ENCODE data around the gene FBXW5.

FBXW5 gene, protein sequence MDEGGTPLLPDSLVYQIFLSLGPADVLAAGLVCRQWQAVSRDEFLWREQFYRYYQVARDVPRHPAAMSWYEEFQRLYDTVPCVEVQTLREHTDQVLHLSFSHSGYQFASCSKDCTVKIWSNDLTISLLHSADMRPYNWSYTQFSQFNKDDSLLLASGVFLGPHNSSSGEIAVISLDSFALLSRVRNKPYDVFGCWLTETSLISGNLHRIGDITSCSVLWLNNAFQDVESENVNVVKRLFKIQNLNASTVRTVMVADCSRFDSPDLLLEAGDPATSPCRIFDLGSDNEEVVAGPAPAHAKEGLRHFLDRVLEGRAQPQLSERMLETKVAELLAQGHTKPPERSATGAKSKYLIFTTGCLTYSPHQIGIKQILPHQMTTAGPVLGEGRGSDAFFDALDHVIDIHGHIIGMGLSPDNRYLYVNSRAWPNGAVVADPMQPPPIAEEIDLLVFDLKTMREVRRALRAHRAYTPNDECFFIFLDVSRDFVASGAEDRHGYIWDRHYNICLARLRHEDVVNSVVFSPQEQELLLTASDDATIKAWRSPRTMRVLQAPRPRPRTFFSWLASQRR

DNA sequence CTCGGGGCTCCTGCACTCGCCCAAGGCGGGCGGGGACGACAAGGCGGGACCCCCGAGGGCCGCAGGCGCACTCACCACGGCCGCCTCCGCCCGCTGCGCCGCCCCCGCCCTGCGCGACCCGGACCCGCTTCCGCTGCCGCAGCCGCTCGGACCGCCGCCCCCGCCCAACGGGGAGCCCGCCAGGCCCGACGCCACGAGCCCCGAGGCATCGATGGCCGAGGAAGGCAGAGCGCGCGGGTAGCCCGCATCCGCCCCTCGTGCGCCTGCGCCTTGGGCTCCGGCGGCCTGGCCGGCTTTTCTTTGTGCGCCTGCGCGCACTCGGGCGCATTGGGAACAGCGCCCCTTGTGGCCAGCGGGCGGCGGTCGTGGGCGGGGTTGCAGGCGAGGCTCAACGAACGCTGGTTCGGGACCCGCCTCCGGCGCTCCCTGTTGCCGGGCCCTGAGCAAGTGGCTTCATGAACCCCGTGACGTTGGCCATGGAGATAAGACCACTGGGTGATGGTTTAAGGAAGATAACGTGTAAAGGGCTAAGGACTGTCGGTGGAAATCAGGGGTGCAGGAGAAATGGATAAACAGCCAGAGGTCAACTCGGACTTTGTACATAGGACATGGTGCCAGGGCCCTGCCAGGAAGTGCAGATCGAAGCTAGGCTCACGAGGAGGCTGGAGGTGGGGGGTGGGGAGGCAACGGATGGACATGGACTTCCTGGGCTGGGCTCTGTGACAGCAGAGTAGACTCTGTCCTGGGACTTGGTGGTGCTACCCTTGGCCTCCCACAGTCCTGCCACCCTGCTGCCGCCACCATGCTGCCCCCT is at the start of gene FBXW5, which contains the start of gene C8G:
FBXW5 (minus strand) TSS at position 220 of the 814 bp plus-strand sequence. CDS start 655 bp downstream, outside the sequence.
C8G (plus strand) TSS at position 725 of the 814 bp plus-strand sequence; CDS start at position 803, 78 bp downstream.
- peak; percentile 51 for FAIRE-seq

DNA sequence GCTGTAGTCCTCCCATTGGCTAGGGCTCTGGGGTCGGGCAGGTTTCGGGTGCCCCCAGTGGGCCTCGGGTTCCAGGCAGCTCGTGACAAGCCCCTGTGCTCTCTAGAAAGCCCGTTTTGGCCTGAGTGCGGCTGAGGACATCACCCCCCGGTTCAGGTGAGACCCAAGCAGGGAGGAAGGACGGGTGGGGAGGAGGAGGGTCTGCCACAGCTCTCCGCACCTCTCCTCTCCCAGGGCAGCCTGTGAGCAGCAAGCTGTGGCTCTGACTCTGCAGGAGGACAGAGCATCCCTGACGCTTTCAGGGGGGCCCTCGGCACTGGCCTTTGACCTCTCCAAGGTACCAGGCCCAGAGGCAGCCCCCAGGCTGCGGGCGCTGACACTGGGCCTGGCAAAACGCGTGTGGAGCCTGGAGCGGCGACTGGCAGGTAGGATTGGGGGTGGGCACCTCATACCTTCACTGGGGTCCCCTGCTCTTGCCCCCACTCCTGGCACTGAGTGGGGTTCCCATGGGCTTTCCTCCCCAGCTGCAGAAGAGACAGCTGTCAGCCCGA is 48.4 kb upstream of the FBXW5 start:
- FAIRE-seq: no peak

DNA sequence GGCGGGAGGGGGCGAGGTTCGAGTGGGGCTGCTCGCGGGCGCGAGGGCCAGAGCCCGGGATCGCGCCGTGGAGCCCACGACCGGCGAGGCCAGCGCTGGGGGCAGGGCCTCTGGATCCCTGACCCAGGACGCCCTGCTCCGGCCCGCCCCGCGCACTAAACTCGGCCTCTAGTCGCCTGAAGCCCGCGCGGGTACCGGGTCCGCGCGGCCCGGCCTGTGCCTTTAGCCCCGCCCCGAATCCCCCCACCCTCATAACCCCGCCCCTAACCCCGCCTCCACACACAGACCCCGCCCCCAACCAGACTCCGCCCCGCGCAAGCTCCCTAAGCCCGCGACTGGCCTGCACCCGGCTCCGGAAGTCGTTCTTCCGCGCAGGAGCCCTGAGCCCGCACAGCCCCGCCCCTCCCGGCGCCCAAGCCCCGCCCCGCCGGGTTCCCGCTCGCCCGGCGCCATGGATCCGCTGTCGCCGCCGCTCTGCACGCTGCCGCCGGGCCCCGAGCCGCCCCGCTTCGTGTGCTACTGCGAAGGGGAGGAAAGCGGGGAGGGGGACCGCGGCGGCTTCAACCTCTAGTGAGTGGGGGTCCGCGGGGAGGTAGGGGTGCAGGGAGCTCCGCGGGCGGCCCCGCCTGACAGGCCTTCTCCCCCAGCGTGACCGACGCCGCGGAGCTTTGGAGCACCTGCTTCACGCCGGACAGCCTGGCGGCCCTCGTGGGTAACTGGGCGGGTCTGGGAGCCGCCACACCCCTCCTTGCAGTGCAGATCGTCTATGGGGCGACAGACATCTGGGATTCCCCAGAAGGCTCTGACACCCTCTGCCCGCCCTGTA is 47.7 kb upstream of the FBXW5 start, which contains the start of gene PAXX:
PAXX (plus strand) TSS at position 430 of the 826 bp plus-strand sequence; CDS start at position 452, 22 bp downstream.
- FAIRE-seq: no peak

DNA sequence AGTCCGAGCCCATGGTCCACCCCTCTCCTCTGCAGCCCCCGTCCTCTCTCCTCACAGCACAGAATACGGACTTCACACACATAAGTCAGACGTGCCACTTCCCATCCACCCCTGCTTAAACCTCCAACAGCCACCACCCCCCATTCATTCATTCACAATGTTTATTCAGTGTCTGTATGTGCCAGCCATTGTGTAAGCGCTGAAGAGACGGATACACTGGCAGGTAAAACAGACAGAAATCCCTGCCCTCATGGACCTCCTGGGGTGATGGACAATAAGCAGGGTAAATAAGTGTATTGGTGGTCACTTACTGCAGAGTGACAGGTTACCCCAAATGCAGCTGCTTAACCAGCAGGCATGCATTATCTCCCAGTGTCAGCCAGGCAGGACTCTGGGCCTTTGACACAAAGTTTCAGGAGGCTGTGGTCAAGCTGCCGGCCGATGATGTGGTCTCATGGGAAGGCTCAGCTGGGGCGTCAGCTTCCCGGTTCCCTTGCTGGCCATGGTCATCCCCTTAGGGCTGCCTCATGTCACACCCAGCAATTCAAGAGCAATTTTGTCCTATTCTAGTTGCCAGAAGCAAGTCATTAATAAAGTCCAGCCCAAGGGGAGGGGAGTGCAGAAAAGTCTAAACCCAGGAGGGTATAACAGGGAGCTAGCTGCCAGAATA is 45.8 kb upstream of the FBXW5 start:
- FAIRE-seq: no peak

DNA sequence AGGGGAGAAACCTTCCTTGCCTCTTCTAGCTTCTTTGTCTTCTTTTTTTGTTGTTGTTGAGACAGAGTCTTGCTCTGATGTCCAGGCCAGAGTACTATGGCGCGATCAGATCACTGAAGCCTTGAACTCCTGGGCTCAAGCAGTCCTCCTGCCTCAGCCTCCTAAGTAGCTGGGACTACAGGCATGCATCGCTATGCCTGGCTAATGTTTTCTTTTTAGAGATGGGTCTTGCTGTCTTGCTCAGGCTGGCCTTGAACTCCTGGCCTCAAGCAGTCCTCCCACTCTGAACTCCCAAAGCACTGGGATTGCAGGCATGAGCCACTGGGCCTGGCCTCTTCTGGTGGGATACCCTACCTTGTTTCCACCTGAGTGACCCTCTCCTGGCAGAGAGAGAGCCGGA is 44.3 kb upstream of the FBXW5 start:
- no peak for FAIRE-seq

DNA sequence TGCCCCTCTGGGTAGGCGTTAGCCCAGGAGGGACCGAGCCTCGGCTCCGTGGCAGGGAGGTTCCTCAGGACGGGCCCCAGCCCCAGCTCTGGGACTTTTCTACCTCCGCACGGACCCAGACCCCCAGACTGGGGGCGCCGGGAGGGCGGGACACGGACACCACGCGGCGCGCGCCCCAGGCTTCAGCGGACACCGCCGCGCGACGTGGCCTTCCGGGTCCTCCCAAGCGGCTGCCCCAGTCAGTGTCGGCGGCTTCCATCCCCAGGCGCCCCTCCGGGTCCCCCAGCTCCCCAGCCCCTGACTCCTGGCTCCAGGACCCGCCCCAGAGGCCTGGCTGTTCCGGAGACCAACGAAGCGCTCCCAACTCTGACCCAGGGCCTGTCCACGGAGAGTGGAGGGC is 41.3 kb upstream of the FBXW5 start:
- FAIRE-seq: no peak

DNA sequence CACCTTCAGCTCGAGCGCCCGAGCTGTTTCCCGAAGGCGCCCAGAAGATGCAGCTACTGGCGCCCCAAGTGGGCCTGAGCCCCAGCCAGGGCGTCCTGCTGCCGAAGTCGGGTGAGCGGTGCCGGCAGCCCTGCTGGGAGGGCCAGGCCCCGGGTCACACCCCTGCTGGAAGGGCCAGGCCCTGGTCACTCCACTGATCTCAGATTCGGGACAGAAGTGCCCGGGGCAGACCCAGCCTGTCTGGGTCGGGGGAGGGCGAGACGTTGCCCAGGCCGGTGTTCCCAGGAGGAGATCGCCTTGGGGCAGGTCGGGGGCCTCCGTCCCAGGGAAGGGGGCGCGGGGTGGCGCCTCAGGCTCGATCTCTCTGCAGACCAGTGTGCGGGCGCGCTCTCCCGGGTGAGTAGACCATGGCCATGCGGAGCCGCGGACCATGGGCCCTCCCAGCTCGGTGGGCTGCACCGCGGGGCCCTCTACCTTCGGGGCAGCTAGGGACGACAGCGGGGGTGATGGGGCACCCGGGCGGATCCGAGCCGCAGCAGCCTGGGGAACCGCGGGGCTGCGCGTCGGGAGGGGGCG is 40.6 kb upstream of the FBXW5 start:
- no peak for FAIRE-seq

DNA sequence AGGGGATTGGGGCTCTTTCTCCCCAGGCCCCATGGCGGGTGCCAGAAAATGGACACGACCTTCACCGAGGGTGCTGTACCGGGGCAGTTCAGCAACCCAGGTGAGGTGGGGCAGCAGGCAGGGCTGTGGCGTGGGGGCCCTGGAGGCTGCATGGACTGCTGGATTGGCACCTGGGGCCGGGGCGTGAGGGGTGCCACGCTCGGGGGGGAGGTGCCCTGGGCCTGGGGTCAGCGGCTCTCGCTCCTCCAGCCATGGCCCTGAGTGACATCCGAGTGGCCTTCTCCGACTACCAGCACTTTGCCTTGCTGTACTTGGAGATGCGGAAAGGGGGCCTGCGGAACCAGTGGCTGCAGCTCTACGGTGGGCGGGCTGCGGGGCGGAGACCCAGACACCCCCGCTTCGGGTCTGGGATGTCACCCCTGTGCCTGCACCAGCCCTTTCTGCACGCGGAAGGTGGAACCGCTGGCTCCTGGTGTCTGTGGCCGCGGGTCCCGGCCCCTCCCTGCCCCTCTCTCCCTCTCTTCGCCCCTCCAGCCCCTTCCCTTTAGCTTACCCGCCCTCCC is 40.0 kb upstream of the FBXW5 start:
- FAIRE-seq: no peak

DNA sequence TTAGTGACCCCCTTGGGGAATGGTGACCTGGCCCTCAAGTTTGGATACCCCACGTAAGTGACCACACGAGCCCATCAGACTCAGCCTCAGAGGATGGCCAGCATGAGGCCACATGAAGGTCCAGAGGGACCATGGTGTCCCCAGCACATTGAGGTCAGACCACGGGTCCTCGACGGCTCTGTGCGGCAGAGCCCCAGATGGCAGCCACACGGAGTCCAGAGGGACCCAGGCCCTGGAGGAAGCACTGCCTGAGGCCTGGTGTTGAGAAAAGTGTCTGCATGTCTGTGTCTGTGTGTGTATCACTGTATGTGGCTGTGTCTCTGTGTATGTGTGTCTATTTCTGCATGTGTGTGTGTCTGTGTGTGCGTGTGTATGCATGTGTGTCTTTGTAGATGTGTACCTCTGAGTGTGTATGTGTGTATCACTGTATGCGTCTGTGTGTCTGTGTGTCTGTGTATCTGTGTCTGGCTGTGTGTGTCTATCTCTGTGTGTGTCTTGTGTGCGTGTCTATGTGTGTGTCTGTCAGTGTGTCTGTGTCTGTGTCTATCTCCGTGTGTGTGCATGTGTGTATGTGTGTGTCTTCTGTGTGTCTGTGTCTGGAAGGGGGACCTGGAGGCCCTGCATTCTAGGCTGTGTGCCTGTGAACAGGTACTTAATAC is 39.2 kb upstream of the FBXW5 start:
- no peak for FAIRE-seq

DNA sequence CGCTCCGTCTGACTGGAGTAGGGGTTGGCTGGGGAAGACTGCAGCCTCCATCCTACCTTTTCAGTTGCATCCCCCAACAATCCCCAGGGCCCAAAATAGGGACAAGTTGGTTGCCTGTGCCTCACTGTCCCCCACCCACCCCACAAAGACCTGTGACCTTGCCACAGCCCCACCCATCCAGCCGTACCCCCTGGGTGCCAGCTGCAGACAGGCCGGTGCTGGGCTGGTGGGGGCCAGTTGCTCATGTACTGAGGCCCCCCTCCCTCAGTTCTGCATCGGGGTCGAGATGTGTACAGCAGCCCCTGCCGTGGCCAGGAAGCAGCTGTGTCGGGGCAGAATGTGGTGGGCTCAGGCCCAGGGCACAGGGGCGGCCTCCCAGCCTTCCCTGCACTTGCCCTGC is 38.6 kb upstream of the FBXW5 start:
- no peak for FAIRE-seq

DNA sequence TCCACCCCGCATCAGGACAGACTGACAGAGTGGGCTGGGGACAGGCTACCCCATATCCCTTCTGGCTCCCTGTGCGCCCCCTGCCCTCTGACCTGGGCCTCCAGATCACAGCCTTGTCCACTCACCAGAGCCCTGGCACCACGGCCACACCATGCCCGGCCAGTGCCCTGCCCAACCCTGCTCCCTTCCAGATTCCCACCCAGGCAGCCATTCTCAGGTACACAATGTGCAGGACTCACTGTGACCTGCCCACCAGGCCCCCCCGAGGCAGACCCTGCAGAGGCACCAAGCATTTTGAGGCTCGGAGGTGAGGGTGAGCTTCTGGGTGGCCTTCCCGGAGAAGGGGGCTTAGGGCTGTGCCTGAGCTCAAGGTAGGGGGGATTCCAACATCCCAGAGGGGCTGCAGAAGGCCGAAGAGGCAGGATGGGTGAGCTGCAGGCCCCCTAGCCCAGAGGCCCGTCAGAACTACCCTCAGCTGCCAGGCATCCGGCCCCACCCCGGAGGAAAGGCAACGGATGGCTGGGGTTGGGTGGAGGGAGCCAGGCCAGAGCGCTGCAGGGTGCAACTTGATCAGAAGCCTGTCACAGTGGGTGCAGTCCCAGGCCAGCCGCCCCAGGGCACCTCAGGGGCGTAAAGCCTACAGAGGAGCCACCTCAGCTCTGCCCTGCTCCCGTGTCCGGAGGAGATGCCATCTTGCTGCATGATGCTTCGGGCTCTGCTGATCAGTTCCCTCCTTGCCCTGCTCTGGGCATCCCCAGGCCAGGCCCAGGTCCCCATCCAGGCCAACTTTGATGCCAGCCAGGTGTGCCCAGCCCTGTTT is 37.9 kb upstream of the FBXW5 start, which contains the start of gene LCNL1:
LCNL1 (plus strand) TSS at position 762 of the 820 bp plus-strand sequence. CDS start 594 bp downstream, outside the sequence.
- no peak for FAIRE-seq

DNA sequence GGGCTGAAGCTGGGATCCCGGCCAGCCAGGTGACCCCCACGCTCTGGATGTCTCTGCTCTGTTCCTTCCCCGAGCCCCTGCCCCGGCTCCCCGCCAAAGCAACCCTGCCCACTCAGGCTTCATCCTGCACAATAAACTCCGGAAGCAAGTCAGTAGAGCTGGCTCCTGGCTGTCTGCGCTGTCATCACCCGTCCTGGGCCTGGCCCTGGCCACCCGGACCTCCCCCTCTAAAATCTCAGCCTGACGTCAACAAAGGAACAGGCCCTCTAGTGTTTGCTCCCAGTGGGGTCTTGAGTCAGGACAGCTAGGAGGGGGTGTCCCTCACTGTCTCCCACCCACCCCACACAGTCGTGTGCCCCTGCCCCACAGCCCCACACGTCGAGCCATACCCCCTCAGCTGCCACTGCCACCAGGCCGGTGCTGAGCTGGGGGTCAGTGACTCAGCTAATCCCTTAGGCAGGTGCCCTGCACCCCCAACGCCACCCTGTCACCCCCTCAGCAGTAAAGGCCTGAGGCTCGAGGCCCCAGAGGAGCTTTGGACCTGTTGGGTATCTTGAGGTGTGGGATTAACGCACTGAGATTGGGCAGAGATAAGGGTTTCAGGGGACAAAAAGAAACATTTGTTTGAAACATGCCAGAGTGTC is 37.2 kb upstream of the FBXW5 start:
- no peak for FAIRE-seq

DNA sequence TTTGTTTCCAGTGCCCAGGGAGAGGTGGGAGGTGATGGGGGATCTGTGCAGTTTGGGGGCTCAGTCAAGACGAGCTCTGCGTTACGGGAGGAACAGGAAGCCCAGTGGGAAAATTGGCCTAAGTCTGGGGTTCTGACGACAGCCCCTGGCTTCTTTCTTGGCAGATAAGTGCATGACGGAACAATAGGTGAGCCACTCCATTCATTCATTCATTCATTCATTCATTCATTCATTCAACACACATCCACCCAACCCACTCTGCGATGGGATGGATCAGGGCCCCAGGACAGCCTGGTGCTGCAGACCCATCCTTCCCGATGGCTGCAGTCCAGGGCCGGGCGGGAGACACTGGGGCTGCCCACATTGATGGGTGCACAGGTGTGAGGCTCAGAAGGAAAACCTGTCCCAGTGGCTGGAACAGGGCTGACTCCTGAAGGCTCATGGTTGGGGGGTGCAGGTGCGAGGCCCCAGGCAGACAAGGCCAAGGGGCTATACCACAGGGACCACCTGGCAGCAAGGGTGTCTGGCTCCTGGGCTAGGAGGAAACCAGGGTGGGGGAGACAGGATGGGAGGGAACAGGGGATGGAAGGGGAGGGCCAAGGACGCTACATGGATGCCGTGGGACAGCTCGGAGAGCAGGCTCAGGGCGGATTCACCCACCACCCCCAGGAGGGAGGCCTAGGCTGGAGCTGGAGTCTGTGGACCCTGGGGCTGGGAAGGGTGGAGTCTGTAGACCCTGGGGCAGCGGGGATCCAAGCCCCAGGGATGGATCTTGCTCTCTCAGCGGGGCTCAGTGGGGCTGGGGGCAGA is 36.3 kb upstream of the FBXW5 start:
- no peak for FAIRE-seq

DNA sequence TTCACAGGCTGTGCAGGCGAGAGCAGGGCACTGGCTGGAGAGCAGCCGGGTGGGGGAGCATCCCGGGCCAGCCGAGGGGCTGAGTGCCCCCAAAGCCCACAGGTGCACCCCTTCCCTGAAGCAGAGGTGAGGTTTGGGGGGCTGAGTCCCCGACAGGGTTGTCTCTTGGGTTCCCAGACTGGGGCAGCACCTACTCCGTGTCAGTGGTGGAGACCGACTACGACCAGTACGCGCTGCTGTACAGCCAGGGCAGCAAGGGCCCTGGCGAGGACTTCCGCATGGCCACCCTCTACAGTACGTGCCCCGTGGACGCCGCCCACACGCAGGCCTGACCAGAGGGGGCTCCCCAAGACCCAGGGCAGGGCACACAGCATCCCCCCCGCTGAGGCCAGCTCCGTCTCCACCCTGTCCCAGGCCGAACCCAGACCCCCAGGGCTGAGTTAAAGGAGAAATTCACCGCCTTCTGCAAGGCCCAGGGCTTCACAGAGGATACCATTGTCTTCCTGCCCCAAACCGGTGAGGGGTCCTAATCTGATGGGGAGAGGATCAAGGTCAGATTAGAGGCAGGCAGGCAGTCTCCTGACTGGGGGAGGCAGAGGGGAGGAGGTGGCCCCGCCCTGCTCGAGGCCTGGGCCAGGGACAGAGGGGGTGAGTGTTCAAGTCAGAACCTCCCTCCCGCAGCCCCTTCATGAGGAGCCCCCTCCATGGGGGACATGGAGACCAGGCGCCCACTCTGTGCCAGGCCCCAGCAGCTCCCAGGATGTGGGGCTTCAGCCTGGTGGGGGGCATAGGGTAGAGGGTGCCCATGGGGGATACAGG is 35.4 kb upstream of the FBXW5 start:
- FAIRE-seq: no peak

DNA sequence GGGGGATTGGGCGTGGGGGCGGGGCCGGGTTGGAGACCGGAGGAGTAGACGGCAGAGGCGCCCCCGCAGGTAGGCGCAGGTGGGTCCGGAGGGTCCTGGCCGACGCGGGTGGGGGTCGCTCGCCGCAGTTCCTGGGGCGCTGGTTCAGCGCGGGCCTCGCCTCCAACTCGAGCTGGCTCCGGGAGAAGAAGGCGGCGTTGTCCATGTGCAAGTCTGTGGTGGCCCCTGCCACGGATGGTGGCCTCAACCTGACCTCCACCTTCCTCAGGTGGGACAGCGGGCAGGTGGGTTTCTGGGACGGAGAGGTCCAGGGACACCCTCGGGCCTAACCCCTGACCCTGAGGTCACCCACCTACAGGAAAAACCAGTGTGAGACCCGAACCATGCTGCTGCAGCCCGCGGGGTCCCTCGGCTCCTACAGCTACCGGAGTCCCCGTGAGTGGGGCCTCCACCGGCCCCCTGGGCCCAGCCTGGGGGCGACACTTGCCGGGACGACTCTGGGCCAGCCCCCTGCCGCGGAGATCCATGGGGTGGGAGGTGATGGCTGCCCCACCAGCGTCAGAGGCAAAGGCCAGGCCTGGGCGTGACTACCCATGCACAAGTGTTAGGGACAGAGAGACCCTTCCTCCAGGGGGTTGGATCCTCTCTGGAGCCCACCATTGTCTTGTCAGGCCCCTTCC is 34.5 kb upstream of the FBXW5 start:
- FAIRE-seq: no peak
